Measurements from ENCODE around the gene NUP188. TPM values are rescaled to one million over a fixed set of nuclear protein-coding genes. Genes with fewer than 3 reads are reported as not detected.
"Not testable (repeated sequence)": the region's sequence is repeated elsewhere in the genome, so short reads cannot be mapped to it uniquely, and the experiment has no call there.

Gene NUP188
- total RNA-seq, 1 donor from 2014 or later = 66.7 TPM

GRCh38 chr9:128940946-128941755 is 6.3 kb upstream of the NUP188 start:
- DNase-seq (ENCODE audit: low spot score) = no peak
- H3K4me1 Mint-ChIP-seq = peaks cover 8% of the 10 kb centered on the region
- H3K4me3 Mint-ChIP-seq = peak overlapping the region; percentile 14
- peak overlapping the region; percentile 7 for H3K9ac ChIP-seq
- H3F3A ChIP-seq (ENCODE audit: low read depth) = no peaks in the 10 kb centered on the region
- TF ChIP-seq EZH2phosphoT487 (IDR thresholded peaks at IDR 0.05) = no peak
- H3K27ac Mint-ChIP-seq = no peak overlapping the region
- no peak overlapping the region for H3K4me3 ChIP-seq
- H3K27me3 ChIP-seq = no peaks in the 10 kb centered on the region
- H3K27ac ChIP-seq = no peak overlapping the region
- H3K4me2 ChIP-seq = no peak overlapping the region
- peaks cover under 1% of the 10 kb centered on the region for H3K27me3 Mint-ChIP-seq (ENCODE audit: insufficient read depth, low read depth)
- no peaks in the 10 kb centered on the region for H3K36me3 ChIP-seq
- H3K9me3 ChIP-seq (ENCODE audit: low read depth) = no peaks in the 10 kb centered on the region
- no peaks in the 10 kb centered on the region for H3K9me3 Mint-ChIP-seq
- no peaks in the 10 kb centered on the region for H4K20me1 ChIP-seq (ENCODE audit: low read depth)
- H2AFZ ChIP-seq (replicated peaks) = no peak overlapping the region
- H3K4me1 ChIP-seq = no peaks in the 10 kb centered on the region
- H3K36me3 Mint-ChIP-seq = peaks cover 8% of the 10 kb centered on the region
- peaks cover 6% of the 10 kb centered on the region for H3K79me2 ChIP-seq (ENCODE audit: low read depth)

- no peaks in the 10 kb centered on the region for H3K9me3 Mint-ChIP-seq
- Histone ChIP-seq H3K79me2 (ENCODE audit: low read depth) (peaks cover 29% of the 10 kb centered on the region), H3F3A (ENCODE audit: low read depth) (peaks cover 6% of the 10 kb centered on the region), H3K27ac (no peak overlapping the region), H3K9ac (no peak overlapping the region), H4K20me1 (ENCODE audit: low read depth) (no peaks in the 10 kb centered on the region), H3K4me3 (no peak overlapping the region), H3K4me2 (no peak overlapping the region), H3K36me3 (no peaks in the 10 kb centered on the region), H2AFZ (replicated peaks) (no peak overlapping the region), H3K9me3 (ENCODE audit: low read depth) (no peaks in the 10 kb centered on the region), H3K4me1 (peaks cover 5% of the 10 kb centered on the region), H3K27me3 (no peaks in the 10 kb centered on the region)
- H3K27ac Mint-ChIP-seq = no peak overlapping the region
- no peaks in the 10 kb centered on the region for H3K27me3 Mint-ChIP-seq (ENCODE audit: insufficient read depth, low read depth)
- no peak for DNase-seq (ENCODE audit: low spot score)
- peaks cover 20% of the 10 kb centered on the region for H3K4me1 Mint-ChIP-seq
- TF ChIP-seq CTCF (IDR thresholded peaks at IDR 0.05) (no peak), EZH2 (IDR thresholded peaks at IDR 0.05) (no peak)
- peaks cover 13% of the 10 kb centered on the region for H3K36me3 Mint-ChIP-seq
- no peak overlapping the region for H3K4me3 Mint-ChIP-seq
These were observed 3.5 kb upstream of the NUP188 start for GRCh38 chr9:128943832-128944620.

GRCh38 chr9:128944966-128945365 is 2.5 kb upstream of the NUP188 start:
- not testable (repeated sequence) for H3K4me3 Mint-ChIP-seq; H3K27me3 ChIP-seq; H3K27ac ChIP-seq; H2AFZ ChIP-seq (replicated peaks); H3K27me3 Mint-ChIP-seq (ENCODE audit: insufficient read depth, low read depth); H3K9ac ChIP-seq; H4K20me1 ChIP-seq (ENCODE audit: low read depth); H3K9me3 ChIP-seq (ENCODE audit: low read depth); H3F3A ChIP-seq (ENCODE audit: low read depth); H3K4me1 ChIP-seq; H3K9me3 Mint-ChIP-seq; H3K4me3 ChIP-seq; H3K27ac Mint-ChIP-seq; H3K36me3 ChIP-seq; H3K4me2 ChIP-seq; DNase-seq (ENCODE audit: low spot score)
- peaks cover 20% of the 10 kb centered on the region for H3K4me1 Mint-ChIP-seq
- H3K79me2 ChIP-seq (ENCODE audit: low read depth) = peaks cover 36% of the 10 kb centered on the region
- H3K36me3 Mint-ChIP-seq = peaks cover 13% of the 10 kb centered on the region

GRCh38 chr9:128945798-128946501 is 1.5 kb upstream of the NUP188 start:
- H3K4me3 Mint-ChIP-seq = peak overlapping the region; percentile 99
- Histone ChIP-seq H3K4me1 (peaks cover 5% of the 10 kb centered on the region), H2AFZ (replicated peaks) (no peak overlapping the region), H3K9ac (no peak overlapping the region), H3K9me3 (ENCODE audit: low read depth) (no peaks in the 10 kb centered on the region), H3K4me2 (no peak overlapping the region), H3F3A (ENCODE audit: low read depth) (peaks cover 6% of the 10 kb centered on the region), H3K27ac (no peak overlapping the region), H3K79me2 (ENCODE audit: low read depth) (peaks cover 45% of the 10 kb centered on the region), H3K4me3 (no peak overlapping the region), H3K36me3 (no peaks in the 10 kb centered on the region), H3K27me3 (no peaks in the 10 kb centered on the region), H4K20me1 (ENCODE audit: low read depth) (no peaks in the 10 kb centered on the region)
- H3K27ac Mint-ChIP-seq = peak overlapping the region; percentile 88
- TF ChIP-seq EZH2 (IDR thresholded peaks at IDR 0.05) (no peak), CTCF (IDR thresholded peaks at IDR 0.05) (no peak), EZH2phosphoT487 (IDR thresholded peaks at IDR 0.05) (no peak)
- H3K36me3 Mint-ChIP-seq = peaks cover 14% of the 10 kb centered on the region
- H3K27me3 Mint-ChIP-seq (ENCODE audit: insufficient read depth, low read depth) = no peaks in the 10 kb centered on the region
- peaks cover 20% of the 10 kb centered on the region for H3K4me1 Mint-ChIP-seq
- DNase-seq (ENCODE audit: low spot score) = no peak
- H3K9me3 Mint-ChIP-seq = no peaks in the 10 kb centered on the region
